ENCODE data around the gene TTC23L.

GRCh38 chr5:34944460-34945047 lies 105.6 kb downstream of the TTC23L start:
- TF ChIP-seq CTCF (conservative IDR thresholded peaks at IDR 0.05; ENCODE audit: low read depth in 2 of 2), result no peak
- TF ChIP-seq EZH2phosphoT487 (IDR thresholded peaks at IDR 0.05; ENCODE audit: unreplicated experiment), result no peak
- TF ChIP-seq EZH2 (IDR thresholded peaks at IDR 0.05; ENCODE audit: low read depth, unreplicated experiment), result no peak
- TF ChIP-seq POLR2AphosphoS5 (IDR thresholded peaks at IDR 0.05; ENCODE audit: low read depth), result no peak
- TF ChIP-seq, protein P1, sequence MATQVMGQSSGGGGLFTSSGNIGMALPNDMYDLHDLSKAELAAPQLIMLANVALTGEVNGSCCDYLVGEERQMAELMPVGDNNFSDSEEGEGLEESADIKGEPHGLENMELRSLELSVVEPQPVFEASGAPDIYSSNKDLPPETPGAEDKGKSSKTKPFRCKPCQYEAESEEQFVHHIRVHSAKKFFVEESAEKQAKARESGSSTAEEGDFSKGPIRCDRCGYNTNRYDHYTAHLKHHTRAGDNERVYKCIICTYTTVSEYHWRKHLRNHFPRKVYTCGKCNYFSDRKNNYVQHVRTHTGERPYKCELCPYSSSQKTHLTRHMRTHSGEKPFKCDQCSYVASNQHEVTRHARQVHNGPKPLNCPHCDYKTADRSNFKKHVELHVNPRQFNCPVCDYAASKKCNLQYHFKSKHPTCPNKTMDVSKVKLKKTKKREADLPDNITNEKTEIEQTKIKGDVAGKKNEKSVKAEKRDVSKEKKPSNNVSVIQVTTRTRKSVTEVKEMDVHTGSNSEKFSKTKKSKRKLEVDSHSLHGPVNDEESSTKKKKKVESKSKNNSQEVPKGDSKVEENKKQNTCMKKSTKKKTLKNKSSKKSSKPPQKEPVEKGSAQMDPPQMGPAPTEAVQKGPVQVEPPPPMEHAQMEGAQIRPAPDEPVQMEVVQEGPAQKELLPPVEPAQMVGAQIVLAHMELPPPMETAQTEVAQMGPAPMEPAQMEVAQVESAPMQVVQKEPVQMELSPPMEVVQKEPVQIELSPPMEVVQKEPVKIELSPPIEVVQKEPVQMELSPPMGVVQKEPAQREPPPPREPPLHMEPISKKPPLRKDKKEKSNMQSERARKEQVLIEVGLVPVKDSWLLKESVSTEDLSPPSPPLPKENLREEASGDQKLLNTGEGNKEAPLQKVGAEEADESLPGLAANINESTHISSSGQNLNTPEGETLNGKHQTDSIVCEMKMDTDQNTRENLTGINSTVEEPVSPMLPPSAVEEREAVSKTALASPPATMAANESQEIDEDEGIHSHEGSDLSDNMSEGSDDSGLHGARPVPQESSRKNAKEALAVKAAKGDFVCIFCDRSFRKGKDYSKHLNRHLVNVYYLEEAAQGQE (IDR thresholded peaks at IDR 0.05; ENCODE audit: unreplicated experiment), result no peak
- no peak for TF ChIP-seq STAT1 (IDR thresholded peaks at IDR 0.05; ENCODE audit: unreplicated experiment)
- TF ChIP-seq CREB1 (CRISPR knock-in tag; IDR thresholded peaks at IDR 0.05; ENCODE audit: low read depth), result no peak
- TF ChIP-seq NANOG (IDR thresholded peaks at IDR 0.05; ENCODE audit: borderline replicate concordance), result no peak
- TF ChIP-seq JUNB (IDR thresholded peaks at IDR 0.05; ENCODE audit: unreplicated experiment), result no peak
- TF ChIP-seq, protein P2, sequence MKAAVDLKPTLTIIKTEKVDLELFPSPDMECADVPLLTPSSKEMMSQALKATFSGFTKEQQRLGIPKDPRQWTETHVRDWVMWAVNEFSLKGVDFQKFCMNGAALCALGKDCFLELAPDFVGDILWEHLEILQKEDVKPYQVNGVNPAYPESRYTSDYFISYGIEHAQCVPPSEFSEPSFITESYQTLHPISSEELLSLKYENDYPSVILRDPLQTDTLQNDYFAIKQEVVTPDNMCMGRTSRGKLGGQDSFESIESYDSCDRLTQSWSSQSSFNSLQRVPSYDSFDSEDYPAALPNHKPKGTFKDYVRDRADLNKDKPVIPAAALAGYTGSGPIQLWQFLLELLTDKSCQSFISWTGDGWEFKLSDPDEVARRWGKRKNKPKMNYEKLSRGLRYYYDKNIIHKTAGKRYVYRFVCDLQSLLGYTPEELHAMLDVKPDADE (IDR thresholded peaks at IDR 0.05), result no peak
